Neural progenitor cell (in vitro differentiated cells): Measurements from ENCODE around the gene HPF1.

Experiments
- EZH2 ChIP-seq: fragments of 200-600 bp; sonication (generic); IDR thresholded peaks from 2 replicates; pipeline ENCODE4 v1.6.1; 2017; ENCODE audit warnings: antibody characterized with exemption, mild to moderate bottlenecking, moderate library complexity
- EZH2phosphoT487 ChIP-seq: fragments of 200-600 bp; sonication (generic); IDR thresholded peaks from 2 replicates; pipeline ENCODE4 v1.6.1; 2017; ENCODE audit warnings: antibody characterized with exemption
- TF ChIP-seq, protein P1 (sequence below): fragments of 200-600 bp; sonication (generic); IDR thresholded peaks from 2 replicates; pipeline ENCODE4 v1.5.1; 2017; ENCODE audit warnings: antibody characterized with exemption, mild to moderate bottlenecking

GRCh38 chr4:169727616-169728015 lies 30.1 kb downstream of the HPF1 start:
- TF ChIP-seq, protein P1, sequence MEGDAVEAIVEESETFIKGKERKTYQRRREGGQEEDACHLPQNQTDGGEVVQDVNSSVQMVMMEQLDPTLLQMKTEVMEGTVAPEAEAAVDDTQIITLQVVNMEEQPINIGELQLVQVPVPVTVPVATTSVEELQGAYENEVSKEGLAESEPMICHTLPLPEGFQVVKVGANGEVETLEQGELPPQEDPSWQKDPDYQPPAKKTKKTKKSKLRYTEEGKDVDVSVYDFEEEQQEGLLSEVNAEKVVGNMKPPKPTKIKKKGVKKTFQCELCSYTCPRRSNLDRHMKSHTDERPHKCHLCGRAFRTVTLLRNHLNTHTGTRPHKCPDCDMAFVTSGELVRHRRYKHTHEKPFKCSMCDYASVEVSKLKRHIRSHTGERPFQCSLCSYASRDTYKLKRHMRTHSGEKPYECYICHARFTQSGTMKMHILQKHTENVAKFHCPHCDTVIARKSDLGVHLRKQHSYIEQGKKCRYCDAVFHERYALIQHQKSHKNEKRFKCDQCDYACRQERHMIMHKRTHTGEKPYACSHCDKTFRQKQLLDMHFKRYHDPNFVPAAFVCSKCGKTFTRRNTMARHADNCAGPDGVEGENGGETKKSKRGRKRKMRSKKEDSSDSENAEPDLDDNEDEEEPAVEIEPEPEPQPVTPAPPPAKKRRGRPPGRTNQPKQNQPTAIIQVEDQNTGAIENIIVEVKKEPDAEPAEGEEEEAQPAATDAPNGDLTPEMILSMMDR: no peak
- TF ChIP-seq EZH2: no peak
- no peak for TF ChIP-seq EZH2phosphoT487
